Activated T-cell treated with anti-CD3 and anti-CD28 coated beads for 1 hour (primary cell): ENCODE measurements around the gene LOXL1.

Experiments
- DNase-seq: peaks from one replicate; pipeline ENCODE4 v3.0.0-alpha.2; 2020; ENCODE audit warnings: low read depth

The LOXL1 gene

GRCh38 chr15:73926219-73927002, at the start of gene LOXL1:
Gene LOXL1, plus strand, starts transcription at chr15:73926462. Its CDS starts 322 bp downstream, at chr15:73926784.
- DNase-seq = no peak

DNA sequence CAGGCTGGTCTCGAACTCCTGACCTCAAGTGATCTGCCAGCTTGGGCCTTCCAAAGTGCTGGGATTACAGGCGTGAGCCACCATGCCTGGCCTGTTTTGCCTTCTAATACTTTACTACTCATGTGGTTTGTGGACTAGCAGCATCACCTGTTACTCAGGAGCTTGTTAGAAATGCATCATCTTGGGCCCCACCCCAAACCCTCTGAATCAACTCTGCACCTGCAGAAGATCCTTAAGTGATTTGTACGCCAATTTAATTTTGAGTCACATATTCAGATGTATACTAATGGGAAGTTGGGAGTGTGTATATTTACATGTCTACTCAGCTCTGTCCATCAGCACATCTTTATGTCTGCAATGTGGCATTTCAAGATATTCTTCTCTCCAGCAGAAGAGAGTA, 46.8 kb upstream of the LOXL1 start:
- DNase-seq = no peak

DNA sequence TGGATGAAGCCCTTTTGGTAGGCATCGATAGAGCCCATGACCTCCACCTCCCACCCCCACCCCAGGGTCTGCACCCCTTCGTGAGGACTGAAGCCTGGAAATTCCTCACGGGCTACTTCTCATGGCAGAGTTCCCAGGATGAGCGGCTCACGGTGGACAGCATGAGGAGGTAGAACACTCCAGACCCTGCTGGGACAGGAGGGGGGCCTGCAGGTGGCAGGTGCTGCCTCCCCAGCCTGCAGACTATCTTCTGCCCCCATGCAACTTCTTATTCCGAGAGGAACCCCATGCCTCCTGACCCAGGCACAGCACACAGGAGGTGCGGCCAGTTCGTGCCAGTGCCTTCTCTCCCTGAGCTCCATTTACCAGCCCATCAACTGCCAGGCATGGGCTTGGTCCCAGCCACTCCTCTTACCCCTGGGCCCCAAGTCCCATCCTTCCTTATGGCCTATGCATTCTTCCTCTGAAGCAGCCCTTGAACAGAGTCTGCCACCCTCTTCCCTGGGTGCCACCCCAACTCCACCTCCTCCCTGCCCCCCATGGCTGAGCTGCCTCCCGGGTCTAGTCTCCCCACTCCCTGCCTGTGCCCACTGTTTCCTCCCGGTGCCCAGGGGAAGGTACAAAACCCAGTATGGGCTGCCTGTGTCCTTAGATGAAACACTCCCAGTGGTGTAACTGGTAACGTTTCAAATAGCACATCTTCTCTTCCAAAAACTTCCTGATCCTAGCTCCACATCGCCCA, 44.5 kb upstream of the LOXL1 start:
- DNase-seq = no peak

- DNase-seq = no peak
Observed at GRCh38 chr15:73882761-73883419, 43.4 kb upstream of the LOXL1 start.

DNA sequence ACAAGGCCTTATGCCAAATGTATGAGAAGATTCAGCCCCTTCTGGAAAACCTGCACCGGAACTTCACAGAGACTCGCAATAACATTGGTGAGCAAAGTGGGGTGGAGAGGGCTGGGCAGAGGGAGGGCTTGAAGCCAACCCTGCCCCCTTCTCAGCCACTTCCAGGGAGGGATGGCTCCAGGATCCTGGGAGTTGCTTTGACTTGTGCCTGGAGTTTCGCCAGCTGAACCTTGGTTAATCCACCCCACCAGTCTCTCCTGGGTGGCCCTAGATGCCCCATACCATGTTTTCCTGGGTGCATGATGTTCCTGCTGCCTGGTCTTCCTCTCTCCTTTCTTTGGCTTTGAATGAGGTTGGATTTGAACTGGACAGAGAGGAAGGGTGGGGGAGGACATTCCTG, 42.1 kb upstream of the LOXL1 start:
- no peak for DNase-seq

DNA sequence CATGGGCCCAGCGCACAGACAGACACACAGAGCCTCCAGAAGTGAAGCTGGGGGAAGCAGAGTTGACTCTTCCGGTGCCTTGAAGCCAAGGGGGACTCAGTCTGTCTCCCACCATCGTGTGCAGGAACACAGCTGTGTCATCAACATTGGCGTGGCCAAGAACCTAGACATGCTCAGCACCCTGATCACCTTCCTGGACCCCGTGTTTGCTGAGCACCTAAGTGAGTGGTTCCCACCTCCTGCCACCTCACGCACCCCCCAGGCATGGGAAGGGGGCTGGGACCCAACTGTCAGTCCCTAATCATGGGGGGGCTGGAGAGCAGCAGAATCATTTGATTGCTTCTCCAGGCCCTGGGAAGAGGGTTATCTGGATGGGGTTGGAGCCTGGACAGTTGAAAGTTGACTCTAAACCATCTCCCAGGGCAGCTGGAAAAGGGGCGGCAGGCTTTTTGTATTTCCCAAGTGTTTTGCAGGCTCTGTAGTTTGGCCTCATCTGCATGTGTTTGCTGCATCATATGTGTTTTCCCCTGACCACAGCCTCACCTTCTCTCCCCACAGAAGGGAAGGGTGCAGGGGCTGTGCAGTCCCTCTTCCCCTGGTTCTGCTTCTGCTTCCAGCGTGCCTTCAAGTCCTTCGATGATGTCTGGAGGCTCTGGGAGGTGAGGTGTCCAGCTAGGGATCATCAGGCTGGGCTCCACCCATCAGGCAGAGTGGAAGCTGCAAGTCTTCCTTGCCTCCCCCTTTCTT, 40.1 kb upstream of the LOXL1 start:
- DNase-seq = no peak

DNA sequence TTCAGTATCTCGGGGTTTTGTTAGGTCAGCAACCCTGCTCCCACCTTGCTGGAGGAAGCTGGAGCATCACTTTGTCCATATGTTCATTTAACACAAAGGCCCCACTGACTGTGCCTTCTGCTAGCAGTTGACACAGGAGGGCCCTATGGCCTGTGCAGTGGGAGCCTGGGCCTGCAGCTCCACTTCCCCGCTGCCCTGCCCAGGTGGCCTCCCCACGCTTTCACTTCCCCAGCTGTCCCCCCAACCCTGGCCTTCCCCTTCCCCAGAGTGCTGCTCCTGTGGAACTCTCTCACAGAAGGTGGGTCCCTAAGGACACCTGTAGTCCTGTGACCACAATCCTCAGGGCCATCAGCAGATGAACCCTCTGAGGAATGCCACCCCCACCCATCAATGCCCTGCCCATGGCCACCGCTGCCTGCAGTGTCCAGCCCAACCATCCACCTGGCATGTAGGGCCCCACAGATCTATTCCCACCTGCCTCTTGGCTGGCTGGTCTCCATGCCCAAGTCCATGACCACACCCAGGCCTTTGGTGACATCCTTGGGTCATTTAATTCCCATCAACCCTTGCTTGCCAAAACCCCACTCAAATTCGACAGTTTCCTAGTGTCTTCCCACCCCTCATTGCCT, 39.4 kb upstream of the LOXL1 start:
- no peak for DNase-seq

DNA sequence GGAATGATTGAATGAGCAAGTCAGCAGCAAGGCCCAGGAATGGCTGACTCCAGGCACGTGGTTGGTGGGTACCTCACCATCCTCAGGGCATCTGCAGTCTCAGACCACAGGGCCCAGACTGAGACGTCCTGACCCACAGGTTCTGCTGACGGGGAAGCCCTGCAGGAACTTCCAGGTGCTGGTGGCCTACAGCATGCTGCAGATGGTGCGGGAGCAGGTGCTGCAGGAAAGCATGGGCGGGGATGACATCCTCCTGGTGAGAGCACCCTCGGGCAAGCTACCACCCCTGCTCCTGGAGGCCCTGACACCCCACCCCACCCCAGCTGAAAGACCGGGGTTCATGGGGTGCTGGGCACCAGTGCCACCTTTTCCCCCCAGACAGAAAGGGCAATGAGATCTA, 38.8 kb upstream of the LOXL1 start:
- DNase-seq = no peak

DNA sequence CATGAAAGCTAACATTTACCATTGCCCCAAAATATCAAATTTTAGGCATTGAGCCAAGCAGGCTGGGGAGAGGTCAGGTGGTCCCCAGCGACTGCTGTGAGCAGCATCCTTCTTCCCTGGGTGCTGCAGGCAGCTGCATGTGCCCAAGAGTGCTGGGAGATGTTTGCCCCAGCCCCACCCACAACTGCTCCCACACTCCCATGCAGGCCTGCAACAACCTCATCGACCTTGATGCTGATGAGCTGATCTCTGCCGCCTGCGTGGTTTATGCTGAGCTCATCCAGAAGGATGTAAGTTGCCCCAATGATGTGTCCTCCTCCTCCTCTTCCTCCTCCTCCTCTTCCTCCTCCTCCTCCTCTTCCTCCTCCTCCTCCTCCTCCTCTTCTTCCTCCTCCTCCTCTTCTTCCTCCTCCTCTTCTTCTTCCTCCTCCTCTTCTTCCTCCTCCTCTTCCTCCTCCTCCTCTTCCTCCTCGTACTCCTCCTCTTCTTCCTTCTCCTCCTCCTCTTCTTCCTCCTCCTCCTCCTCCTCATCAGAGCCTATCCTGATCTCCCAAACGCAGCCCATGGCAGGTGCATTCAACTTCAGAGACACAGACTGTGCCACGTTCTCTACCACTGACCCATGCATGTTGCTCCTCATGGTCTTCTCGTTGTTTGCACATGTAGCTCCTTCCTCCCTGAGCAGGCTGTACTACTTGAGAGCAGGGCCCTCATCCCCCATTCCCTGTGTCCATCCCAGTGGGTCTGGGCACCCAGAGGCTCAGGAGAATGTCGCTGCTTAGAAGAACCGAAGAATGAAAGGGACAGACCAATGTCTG, 37.8 kb upstream of the LOXL1 start:
- no peak for DNase-seq

DNA sequence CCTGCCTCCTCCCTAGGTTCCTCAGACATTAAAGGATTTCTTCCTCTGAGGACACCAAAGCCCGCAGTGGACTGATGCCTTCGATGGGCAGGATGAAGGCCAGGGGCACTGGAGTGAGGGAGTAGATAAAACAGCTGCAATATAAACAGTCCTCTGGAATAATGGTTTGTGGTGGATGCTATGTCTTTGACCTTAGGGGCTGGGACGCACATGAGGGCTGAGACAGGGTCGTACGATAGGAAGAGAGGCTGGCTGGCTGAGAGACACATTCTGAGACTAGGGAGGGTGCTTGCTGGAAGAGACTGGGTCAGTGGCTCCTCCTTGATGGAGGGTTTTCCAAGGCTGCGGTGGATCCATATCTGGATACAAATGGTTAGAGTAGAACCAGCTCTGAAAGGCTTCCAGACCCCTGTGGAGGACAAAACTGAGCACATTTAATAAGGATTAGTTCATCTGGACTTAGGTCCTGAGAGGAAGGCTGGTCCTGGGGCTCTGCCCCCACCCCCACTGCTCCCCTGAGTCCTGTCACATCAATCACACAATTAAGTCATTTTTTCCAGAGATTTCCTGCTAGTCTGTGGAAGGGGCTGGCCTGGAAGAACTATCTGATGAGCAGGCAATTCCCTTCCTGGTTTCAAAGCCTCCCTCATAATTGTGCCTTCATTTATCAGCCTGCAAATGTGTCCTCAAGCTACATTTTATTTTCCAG, 37.1 kb upstream of the LOXL1 start:
- DNase-seq = no peak

DNA sequence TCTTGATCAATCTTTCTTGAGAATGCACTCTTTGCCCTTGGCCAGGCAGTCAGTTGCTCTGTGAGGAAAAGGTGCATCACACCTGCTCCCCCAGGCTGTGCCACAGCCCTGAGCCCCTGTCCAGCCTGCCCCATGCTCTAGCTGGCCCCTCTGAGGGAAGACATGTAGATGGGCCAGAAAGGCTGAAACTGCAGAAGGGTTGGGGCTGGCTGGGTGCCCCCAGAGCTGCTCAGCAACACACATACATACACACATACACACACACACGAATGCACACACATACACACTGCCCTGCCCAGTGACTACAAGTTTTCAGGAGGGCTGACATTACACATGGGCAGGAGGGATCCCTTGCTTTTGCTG, 36.5 kb upstream of the LOXL1 start:
- no peak for DNase-seq

- DNase-seq = no peak
Observed at GRCh38 chr15:73891328-73892315, 34.6 kb upstream of the LOXL1 start.

GRCh38 chr15:73892446-73893226, 33.6 kb upstream of the LOXL1 start:
- no peak for DNase-seq

GRCh38 chr15:73894133-73894814, 32.0 kb upstream of the LOXL1 start:
- DNase-seq = no peak

DNA sequence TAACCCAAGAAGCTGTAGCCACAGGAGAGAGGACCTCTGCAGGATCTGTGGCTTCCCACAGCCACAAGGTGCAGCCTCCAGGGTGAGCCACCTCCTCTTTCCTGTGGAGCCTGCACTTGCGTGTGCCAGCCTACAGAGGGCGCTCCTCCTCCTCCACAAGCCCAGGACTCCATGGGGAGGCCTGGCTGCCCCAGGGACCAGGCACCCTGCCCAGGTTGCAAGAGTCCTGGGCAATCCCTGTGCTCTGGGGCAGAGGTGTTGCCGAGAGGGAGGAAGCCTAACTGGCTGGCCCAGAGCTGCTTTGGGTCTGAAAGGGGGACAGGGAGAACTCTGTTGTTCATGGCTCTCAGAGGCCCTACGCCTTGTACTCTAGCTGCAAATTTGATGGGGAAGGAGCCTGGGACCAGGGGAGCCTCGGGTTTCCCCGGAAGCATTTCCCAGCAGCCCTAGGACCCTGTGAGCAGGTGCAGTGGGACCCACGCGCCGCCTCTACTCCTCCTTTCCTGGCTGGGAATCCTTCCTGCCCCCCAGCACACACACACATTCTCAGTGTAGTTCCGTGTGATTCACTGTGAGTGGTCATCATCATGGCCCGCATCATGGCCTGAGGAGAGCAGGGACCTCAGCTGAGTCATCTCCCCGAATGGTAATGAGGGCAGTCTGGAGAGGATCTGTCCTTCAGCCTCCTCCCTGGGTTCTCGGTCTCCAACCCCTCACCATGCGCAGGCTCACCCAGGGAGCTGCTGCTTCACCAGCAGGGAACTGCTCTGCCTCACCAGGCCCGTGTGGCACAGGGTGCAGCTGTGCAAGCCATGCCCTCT, 28.6 kb upstream of the LOXL1 start:
- peak; percentile 15 for DNase-seq

GRCh38 chr15:73899197-73900094, 26.8 kb upstream of the LOXL1 start:
- no peak for DNase-seq
